Measurements from ENCODE around the gene ZNF14. TPM values are rescaled to one million over a fixed set of nuclear protein-coding genes. Genes with fewer than 3 reads are reported as not detected.

ZNF14 gene
- total and polyA plus RNA-seq, 9 of the 15 experiments (the other 6 are each of a cell fraction or from before 2014, with no cell fraction given): 1.9 to 7.0 (median 4.0) TPM

- no peak overlapping the region for H3K4me3 ChIP-seq
- H2AFZ ChIP-seq (ENCODE audit: low read depth, low read length): no peak overlapping the region
- H3K27ac ChIP-seq (ENCODE audit: extremely low read depth, low read depth, low read length): no peak overlapping the region
- peaks cover 20% of the 10 kb centered on the region for H3K9me3 ChIP-seq (replicated peaks; ENCODE audit: control insufficient read depth, insufficient read depth, low read depth, low read length)
- DNase-seq (ENCODE audit: extremely low read depth in 1 of 4, low spot score in 3 of 4) (no peak), ATAC-seq (no peak), FAIRE-seq (no peak)
- in situ Hi-C loops (cut with MboI) (no loop called here), intact Hi-C loops (cut with micrococcal nuclease) (no loop called here)
- WGBS (ENCODE audit: insufficient coverage, low coverage, missing lambda C conversion rate): 97% methylated on average over 7 of the region's 7 CpGs
- BruUV-seq (replicated peaks): no TSS peak
- H3K79me2 ChIP-seq (ENCODE audit: control insufficient read depth, insufficient read depth, low read length): no peaks in the 10 kb centered on the region
- peaks cover 58% of the 10 kb centered on the region for H3K36me3 ChIP-seq (ENCODE audit: control insufficient read depth, insufficient read depth, low read length)
- no peaks in the 10 kb centered on the region; a peak in 1 of 5 replicates for H3K4me1 ChIP-seq (replicated peaks in 1 of 2; ENCODE audit: control insufficient read depth in 2 of 2, insufficient read depth in 2 of 2, low read length in 2 of 2)
- no peak overlapping the region for H3K4me2 ChIP-seq (ENCODE audit: insufficient read depth, low read length)
- no peaks in the 10 kb centered on the region for H3K27me3 ChIP-seq (ENCODE audit: control insufficient read depth in 2 of 2, insufficient read depth in 2 of 2, low read length in 2 of 2)
- CTCF ChIA-PET (ENCODE audit: low intra/inter-chr PET ratio): no interaction called here
- H4K20me1 ChIP-seq (replicated peaks; ENCODE audit: control insufficient read depth, insufficient read depth, low read length): no peaks in the 10 kb centered on the region
- POLR2A ChIA-PET: interaction anchor here (1.3 kb wide), 1 partner anchor 68 kb away, joined by 3 read pairs; no protein-coding TSS in a partner anchor
- H3K9me1 ChIP-seq (ENCODE audit: control insufficient read depth, insufficient read depth, low read length): no peaks in the 10 kb centered on the region
- H3K9ac ChIP-seq (ENCODE audit: insufficient read depth in 1 of 2, low read depth in 2 of 2, low read length in 2 of 2): no peak overlapping the region
- no peak for TF ChIP-seq NCOA1 (IDR thresholded peaks at IDR 0.05; ENCODE audit: low read depth)
- no peak for TF ChIP-seq NFIC (IDR thresholded peaks at IDR 0.05)
- no peak for TF ChIP-seq FOSL1 (tag; conservative IDR thresholded peaks at IDR 0.05)
- TF ChIP-seq PHF21A (IDR thresholded peaks at IDR 0.05; ENCODE audit: borderline replicate concordance, low read depth): no peak
- no peak for TF ChIP-seq ZBTB33 (CRISPR knock-in tag; IDR thresholded peaks at IDR 0.05)
- no peak for TF ChIP-seq E2F3 (CRISPR knock-in tag; IDR thresholded peaks at IDR 0.05)
- TF ChIP-seq E4F1 (CRISPR knock-in tag; IDR thresholded peaks at IDR 0.05; ENCODE audit: borderline replicate concordance): no peak
- TF ChIP-seq ZNF143 (CRISPR knock-in tag; IDR thresholded peaks at IDR 0.05): no peak
- TF ChIP-seq KLF13 (tag; IDR thresholded peaks at IDR 0.05; ENCODE audit: borderline replicate concordance, low read depth): no peak
- TF ChIP-seq NBN (IDR thresholded peaks at IDR 0.05; ENCODE audit: low read depth): no peak
- no peak for TF ChIP-seq ARID3A (IDR thresholded peaks at IDR 0.05; ENCODE audit: borderline replicate concordance, low read depth, low read length)
- no peak for TF ChIP-seq RHOXF2B (CRISPR knock-in tag; conservative IDR thresholded peaks at IDR 0.05)
- no peak for TF ChIP-seq ELK1 (CRISPR knock-in tag; IDR thresholded peaks at IDR 0.05)
- no peak for TF ChIP-seq CBX2 (IDR thresholded peaks at IDR 0.05; ENCODE audit: insufficient read depth, low read length, poor library complexity, severe bottlenecking)
- TF ChIP-seq SPI1 (IDR thresholded peaks at IDR 0.05; ENCODE audit: borderline replicate concordance, low read depth, low read length): no peak
- TF ChIP-seq CSDE1 (IDR thresholded peaks at IDR 0.05): no peak
- no peak for TF ChIP-seq HMG20B (CRISPR knock-in tag; IDR thresholded peaks at IDR 0.05)
- no peak for TF ChIP-seq BRD4 (IDR thresholded peaks at IDR 0.05)
Measured at GRCh38 chr19:19677579-19677978, 55.3 kb downstream of the ZNF14 start.

All from K562 (cell line).